CD4-positive, alpha-beta T cell treated with Interleukin-6 at 100 ng/mL for 8 hours (primary cell): Measurements from ENCODE around the gene GNG7.
A peak's percentile ranks its signal among the peaks of the same experiment; 100 is the strongest.
"Not testable (repeated sequence)": the region's sequence is repeated elsewhere in the genome, so short reads cannot be mapped to it uniquely, and the experiment has no call there.

ENCODE experiments used
- DNase-seq: peaks from one replicate; pipeline ENCODE4 v3.0.0-alpha.2; 2020; ENCODE audit warnings: mixed read lengths, low spot score

GNG7 gene

DNA sequence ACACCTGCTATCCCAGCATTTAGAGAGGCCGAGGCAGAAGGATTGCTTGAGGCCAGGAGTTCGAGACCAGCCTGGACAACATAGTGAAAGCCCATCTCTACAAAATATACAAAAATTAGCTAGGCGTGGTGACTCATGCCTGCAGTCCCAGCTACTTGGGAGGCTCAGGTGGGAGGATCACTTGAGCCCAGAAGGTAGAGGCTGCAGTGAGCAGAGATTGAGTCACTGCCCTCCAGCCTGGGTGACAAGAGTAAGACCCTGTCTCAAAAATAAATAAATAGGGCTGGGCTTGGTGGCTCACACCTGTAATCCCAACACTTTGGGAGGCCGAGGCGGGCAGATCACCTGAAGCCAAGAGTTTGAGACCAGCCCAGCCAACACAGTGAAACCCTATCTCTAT is 238.8 kb downstream of the GNG7 start:
- not testable (repeated sequence) for DNase-seq

DNA sequence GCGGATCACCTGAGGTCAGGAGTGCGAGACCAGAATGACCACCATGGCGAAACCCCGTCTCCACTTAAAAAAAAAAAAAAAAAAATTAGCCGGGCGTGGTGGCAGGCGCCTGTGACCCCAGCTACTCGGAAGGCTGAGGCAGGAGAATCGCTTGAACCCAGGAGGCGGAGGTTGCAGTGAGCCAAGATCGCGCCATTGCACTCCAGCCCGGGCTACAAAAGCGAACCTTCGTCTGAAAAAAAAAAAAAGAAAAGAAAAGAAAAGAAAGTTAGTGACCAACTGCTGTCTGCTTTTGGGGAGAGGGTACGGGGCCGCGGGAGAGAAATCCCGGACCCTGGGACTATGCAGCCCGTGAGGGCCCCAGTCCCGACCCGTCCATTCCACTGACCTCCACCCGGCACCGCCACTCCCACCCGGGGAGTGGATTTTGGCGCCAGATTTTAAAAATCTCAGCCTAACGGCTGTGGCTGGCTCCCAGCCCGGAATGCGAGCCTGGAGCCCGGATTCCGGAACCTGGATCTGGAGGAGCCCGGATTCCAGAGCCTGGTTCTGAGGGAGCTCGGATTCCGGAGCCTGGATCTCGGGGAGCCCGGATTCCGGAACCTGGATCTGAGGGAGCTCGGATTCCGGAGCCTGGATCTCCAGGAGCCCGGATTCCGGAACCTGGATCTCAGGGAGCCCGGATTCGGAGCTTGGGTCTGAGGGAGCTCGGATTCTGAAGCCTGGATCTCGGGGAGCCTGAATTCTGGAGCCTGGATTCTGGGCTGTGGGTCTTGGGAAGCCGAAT is 239.7 kb downstream of the GNG7 start:
- no peak for DNase-seq

DNA sequence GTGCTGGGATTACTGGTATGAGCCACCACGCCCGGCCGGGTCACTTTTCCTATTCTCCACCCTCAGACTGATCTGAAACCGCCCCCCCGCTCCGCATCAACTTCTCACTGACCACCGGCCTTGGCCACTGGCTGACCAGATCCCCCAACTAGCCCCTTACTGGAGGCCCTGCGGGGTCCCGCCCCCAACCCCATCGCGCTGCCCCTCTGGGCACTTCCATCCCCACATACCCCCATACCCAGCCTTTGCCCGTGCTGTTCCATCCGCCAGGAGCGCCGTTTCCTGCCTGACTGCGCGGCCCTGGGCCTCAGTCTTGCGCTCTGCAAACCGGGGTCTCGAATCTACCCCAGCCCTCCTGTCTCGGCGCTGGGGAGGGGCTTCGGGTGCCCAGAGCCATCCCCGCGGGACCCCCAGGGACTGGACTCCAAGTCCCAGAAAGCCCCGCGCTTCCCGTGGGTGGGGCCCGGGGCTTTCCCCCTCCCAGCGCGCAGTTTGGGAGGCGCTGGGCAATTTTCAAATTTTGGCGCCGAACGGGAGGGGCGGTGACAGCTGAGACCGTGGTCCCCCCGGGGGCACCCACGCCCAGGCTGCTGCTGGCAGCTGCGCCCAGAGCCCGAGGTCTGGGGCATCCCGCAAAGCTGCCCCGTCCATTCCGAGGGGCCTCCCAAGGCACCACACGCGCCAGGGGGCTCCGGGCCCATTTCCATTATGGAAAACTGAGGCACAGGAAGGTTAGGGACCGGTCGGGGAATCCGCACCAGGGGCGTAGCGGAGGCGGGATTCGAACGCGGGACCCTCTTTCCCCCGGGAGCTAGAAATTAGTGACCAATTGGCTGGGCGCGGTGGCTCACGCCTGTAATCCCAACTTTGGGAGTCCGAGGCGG is 240.5 kb downstream of the GNG7 start:
- DNase-seq = peak; percentile 33
